Fibroblast of villous mesenchyme (primary cell): Measurements from ENCODE around the gene HOXA11. TPM values are rescaled to one million over a fixed set of nuclear protein-coding genes. Genes with fewer than 3 reads are reported as not detected.

Source experiments
- DNase-seq: peaks from one replicate; pipeline ENCODE4 v3.0.0-alpha.2; 2010; ENCODE audit warnings: low read depth
- H3K4me3 ChIP-seq: 2 replicates; pipeline ENCODE4 v1.5.1; 2011; ENCODE audit warnings: low read depth, mild to moderate bottlenecking, low read length
- CTCF ChIP-seq: IDR thresholded peaks from 2 replicates; pipeline ENCODE4 v1.5.1; 2012; ENCODE audit warnings: low read depth, mild to moderate bottlenecking, low read length; ENCODE audit not compliant: insufficient read depth
- total RNA-seq: library from RNA; depleted of rRNA; stranded (reverse); fragments of >200 nt; gene quantifications from 2 replicates; pipeline ENCODE4 v1.2.3, GENCODE V29; 2012

Gene HOXA11
- total RNA-seq = 41.9 and 47.1 TPM in 2 replicates

GRCh38 chr7:27185013-27185853 is at the start of gene HOXA11:
TSS of gene HOXA11 (minus strand) at chr7:27185232. CDS start at chr7:27185144, 88 bp downstream.
- TF ChIP-seq CTCF = no peak
- H3K4me3 ChIP-seq = peak within 1 kb of the TSS; percentile 67
- DNase-seq = peak; percentile 99

GRCh38 chr7:27229448-27229847 is 44.4 kb upstream of the HOXA11 start:
- no peak overlapping the region for H3K4me3 ChIP-seq

DNA sequence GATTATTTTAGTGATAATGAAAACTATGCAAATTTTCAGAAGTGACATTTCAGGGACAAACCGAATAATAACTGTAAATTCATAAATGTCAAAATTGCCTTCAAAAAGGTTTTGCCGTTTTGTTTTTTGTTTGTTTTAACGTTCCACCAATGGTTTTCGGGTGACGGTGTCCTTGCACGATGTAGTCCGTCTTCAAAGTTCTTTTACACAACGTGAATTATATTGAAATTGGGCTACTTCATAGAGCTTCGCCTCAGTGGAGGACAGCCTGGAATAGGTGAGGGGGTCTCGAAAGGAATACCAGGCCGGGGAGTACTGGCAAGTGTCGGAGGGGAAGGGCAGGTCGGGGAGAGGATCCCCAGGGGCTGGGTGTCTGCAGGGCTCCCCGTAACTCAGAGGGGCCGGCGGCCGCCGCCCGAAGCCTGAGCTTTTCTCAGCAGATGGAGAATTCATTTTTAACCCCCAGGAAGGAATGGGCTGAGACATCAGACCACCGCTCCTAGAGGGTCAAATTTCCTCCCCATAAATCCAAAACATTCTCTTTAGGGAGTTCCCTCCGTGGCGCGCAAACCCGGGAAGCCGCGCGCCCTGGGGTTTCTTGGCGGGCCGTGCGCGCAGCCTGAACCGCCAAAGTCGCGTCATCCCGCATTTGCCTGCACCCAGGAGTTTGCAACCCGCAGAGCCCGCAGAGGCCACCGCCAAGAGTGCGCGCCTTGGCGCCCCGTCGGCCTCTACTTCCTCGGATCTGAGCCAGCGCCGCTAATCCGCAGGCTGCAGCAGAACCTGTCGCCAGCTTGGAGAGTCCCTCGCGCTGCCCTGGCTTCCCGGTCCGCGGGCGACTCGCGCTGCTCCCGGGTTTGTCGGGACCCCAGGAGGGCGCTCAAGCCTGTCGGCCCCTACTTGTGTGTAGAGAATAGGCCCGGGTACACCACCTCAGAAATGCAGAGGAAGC is 40.2 kb upstream of the HOXA11 start:
- H3K4me3 ChIP-seq = no peak overlapping the region
- DNase-seq = no peak
- TF ChIP-seq CTCF = no peak

More at GRCh38 chr7:27229448-27229847, 44.4 kb upstream of the HOXA11 start:
- DNase-seq = no peak
- TF ChIP-seq CTCF = no peak

DNA sequence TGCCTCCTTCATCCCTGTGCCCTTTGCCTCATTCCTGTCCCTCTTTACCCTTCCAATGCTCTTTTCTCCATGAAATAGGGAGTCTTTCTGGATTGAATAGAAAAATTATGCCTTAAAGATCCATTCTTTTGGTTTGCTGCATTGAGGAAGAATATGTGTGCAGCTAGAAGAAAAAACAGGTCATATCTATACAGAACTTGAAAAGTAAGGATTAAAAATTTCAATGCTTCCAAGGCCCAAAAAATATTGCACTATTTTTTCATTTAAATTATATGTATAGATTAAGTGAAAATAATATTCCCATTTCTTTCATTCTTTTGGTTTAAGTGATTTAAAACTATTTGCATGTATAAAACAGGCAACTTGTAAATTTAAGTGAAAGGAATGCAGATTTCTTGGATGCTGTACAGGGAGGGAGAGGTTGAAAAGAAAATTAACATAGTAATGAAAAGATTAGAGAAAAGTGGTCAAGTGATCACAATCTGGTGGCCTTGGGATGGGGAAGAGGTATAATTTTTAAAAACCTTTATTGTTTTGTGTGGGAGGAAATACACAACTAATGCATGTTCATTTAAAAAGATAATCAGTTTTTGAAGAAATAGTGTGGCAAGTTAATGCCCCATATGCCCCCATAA is 39.0 kb upstream of the HOXA11 start:
- TF ChIP-seq CTCF = no peak
- no peak for DNase-seq
- H3K4me3 ChIP-seq = no peak overlapping the region

GRCh38 chr7:27221201-27221797 is 36.3 kb upstream of the HOXA11 start:
- no peak for DNase-seq
- no peak for TF ChIP-seq CTCF
- H3K4me3 ChIP-seq = no peak overlapping the region

DNA sequence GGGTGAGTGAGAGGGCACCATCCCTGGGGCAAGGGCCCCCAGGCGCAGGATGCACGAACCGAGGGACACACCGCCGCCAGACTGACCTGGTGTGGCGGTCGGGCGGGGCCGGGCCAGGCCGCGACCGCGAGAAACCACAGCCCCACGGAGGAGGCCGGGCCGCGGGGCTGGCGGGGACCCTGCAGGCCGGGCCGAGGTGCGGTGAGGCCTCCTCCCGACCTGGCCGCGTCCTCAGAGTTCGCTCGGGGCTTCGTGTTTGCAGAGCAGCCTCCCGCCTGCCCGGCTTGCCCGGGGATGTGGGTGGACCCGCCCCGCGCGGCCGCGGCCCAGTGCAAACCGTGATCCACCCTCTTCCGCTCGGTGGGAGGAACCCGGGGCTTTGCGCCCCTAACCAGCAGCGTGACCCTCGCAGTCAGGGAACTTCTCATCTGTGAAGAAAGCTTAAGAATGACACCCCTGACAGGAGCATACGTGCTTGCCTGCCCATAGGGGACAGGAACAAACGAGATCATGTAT is 35.5 kb upstream of the HOXA11 start:
- TF ChIP-seq CTCF = no peak
- no peak overlapping the region for H3K4me3 ChIP-seq
- DNase-seq = no peak
